Right lobe of liver (tissue), 4 donors: Measurements from ENCODE around the gene KCNQ5.

Experiments used
- POLR2A ChIP-seq: fragments of 450-650 bp; IDR thresholded peaks from one replicate; pipeline ENCODE4 v1.6.1; 2017; ENCODE audit warnings: antibody characterized with exemption, mild to moderate bottlenecking
- TF ChIP-seq, protein P1 (sequence below), 4 donors: fragments of 200-600 bp in 3 of 4; fragments of 450-650 bp in 1 of 4; IDR thresholded peaks; one replicate each; pipeline versions ENCODE4 v1.5.1 to v1.8.0; 2016 to 2022; ENCODE audit warnings: antibody characterized with exemption in 4 of 4, mild to moderate bottlenecking in 2 of 4
- donor health status: DM: no; HTN: no; CAD: no.
- donor health status: DM: no; HTN: no; CAD: no.
- donor health status: DM: no; HTN: yes; CAD: no.

- TF ChIP-seq, protein P1, sequence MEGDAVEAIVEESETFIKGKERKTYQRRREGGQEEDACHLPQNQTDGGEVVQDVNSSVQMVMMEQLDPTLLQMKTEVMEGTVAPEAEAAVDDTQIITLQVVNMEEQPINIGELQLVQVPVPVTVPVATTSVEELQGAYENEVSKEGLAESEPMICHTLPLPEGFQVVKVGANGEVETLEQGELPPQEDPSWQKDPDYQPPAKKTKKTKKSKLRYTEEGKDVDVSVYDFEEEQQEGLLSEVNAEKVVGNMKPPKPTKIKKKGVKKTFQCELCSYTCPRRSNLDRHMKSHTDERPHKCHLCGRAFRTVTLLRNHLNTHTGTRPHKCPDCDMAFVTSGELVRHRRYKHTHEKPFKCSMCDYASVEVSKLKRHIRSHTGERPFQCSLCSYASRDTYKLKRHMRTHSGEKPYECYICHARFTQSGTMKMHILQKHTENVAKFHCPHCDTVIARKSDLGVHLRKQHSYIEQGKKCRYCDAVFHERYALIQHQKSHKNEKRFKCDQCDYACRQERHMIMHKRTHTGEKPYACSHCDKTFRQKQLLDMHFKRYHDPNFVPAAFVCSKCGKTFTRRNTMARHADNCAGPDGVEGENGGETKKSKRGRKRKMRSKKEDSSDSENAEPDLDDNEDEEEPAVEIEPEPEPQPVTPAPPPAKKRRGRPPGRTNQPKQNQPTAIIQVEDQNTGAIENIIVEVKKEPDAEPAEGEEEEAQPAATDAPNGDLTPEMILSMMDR (IDR thresholded peaks at IDR 0.05) = no peak
- no peak for TF ChIP-seq POLR2A
These were observed 25.6 kb downstream of the KCNQ5 start for GRCh38 chr6:72647489-72647888.
